GM19025 (cell line): ENCODE data around the gene CXCR4.
"Not testable (repeated sequence)": the region's sequence is repeated elsewhere in the genome, so short reads cannot be mapped to it uniquely, and the experiment has no call there.

Experiments
- ATAC-seq: cut with Tn5 transposase; IDR thresholded peaks from one replicate; pipeline ENCODE4 v1.9.1; 2021; ENCODE audit warnings: mild to moderate bottlenecking, low read depth, moderate library complexity; ENCODE audit not compliant: unreplicated experiment

CXCR4 gene

GRCh38 chr2:136116151-136116812 is 1.7 kb downstream of the CXCR4 start:
- peak; percentile 6 for ATAC-seq

DNA sequence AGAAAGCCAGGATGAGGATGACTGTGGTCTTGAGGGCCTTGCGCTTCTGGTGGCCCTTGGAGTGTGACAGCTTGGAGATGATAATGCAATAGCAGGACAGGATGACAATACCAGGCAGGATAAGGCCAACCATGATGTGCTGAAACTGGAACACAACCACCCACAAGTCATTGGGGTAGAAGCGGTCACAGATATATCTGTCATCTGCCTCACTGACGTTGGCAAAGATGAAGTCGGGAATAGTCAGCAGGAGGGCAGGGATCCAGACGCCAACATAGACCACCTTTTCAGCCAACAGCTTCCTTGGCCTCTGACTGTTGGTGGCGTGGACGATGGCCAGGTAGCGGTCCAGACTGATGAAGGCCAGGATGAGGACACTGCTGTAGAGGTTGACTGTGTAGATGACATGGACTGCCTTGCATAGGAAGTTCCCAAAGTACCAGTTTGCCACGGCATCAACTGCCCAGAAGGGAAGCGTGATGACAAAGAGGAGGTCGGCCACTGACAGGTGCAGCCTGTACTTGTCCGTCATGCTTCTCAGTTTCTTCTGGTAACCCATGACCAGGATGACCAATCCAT is 2.7 kb downstream of the CXCR4 start:
- no peak for ATAC-seq

DNA sequence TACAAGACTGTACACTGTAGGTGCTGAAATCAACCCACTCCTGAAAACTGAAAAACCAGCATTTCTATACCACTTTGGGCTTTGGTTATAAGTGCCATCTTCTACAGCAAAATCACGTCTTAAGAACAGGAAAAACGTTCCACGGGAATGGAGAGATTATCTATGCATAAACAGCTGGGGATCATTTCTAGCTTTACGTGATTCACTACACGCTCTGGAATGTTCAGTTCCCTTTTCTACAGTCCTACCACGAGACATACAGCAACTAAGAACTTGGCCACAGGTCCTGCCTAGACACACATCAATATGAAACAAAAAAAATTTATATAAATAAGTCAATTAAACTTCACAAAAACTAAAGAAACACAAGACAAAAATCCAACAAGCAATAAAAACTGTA is 3.6 kb downstream of the CXCR4 start:
- no peak for ATAC-seq

- no peak for ATAC-seq
Measured at GRCh38 chr2:136113209-136113971, 4.6 kb downstream of the CXCR4 start.

GRCh38 chr2:136112317-136113208 is 5.4 kb downstream of the CXCR4 start:
- ATAC-seq = no peak

GRCh38 chr2:136111711-136112110 is 6.2 kb downstream of the CXCR4 start:
- no peak for ATAC-seq

DNA sequence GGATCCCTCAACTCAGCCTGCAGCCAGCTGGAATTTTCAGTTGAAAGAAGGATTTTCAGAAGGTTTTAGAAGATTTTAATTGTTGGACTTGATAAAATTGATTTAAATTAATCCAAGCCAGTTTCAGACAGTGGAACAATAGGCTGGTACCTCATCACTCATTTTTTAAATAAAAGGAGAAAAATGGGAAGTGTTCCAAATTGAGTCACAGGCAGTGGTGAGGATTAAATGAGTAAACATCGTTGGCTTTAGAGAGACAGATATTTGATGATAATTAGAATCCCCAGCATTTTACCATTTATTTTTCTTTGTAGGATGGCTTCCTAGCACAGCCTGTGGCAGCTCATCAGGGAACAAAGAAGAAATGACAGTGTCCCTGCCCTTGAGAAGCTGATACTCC is 7.4 kb downstream of the CXCR4 start:
- ATAC-seq = no peak

GRCh38 chr2:136108463-136108862 is 9.5 kb downstream of the CXCR4 start:
- ATAC-seq = no peak

DNA sequence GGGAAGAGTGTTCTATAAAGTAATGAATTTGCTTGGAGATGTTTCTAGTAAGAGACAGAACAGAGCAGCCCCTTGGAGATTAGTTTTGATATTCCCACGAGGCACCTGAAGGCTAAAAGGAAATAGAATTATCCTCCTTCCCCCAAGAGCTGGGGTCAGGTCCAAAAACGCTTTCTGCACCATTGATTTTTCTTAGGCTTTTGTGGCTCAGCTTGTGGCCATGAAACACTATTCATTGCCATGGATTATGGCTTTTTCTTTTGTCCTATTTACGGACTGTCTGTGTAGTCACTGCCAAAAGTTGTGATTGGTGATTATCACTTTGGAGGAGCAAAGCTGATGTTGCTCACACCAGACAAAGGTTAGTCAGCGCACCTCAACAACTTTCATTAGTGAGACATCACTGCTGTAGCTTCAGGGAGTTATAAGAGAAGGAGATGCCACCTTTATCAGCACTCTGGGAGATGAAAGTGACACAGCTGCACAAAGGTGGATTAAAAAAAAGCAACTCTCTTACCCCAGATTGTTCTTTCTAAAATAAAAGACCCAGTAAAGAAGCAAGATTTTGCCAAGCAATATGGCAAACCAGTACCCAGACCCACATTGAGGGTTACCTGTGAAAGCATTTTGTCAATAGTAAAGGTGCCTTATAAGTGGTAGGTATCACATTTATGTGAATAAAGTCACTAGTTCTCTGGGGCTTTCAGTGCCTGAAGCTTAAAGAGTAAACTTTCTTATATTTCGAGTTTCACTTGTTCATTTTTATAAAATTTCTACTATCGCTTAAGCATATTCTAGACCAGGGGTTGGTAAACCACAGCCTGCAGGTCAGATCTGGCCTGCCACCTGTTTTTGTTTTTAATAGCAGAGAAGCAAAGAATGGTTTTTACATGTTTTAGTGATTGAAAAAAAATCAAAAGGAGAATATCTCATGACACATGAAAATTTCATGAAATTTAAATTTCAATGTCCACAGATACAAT is 10.6 kb downstream of the CXCR4 start:
- ATAC-seq = no peak

DNA sequence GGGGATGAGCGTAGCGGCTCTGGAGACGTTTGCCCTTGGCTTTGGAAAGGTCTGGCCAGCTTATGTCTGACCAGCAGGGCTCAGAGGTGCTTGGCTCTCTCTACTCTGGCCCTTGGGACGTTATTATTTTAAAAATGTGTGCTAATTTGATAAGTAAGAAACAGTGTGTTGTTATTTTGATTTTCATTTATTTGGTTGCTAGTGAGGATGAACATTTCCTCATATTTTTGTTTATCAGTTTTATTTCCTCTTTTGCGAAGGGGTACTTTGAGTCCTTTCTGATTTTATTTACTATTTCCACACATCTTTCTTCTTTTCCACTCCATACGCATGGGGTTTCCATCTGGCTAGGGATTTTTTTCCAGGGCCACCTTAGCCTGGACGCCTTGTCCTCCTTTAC is 11.4 kb downstream of the CXCR4 start:
- no peak for ATAC-seq

GRCh38 chr2:136104977-136105376 is 13.0 kb downstream of the CXCR4 start:
- ATAC-seq = no peak

DNA sequence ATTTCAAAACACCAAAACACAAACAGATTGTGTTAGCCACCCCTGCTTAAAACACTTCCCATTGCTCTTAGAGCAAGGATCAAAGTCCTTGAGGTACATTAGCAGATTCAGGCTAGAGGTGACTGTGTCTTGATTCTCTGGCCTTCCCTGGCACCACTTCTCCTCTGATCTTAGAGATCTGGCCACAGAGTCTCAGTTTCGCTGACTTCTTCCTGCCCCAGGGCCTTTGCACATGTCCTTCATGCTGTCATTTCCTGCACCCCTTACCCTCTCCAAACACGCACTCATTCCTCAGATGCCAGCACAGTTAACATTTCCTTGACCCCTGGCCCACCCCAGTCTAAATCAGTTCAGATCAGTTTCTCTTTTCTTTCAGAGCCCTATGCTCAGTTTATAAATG is 16.9 kb downstream of the CXCR4 start:
- no peak for ATAC-seq

GRCh38 chr2:136098441-136098840 is 19.5 kb downstream of the CXCR4 start:
- ATAC-seq = no peak

DNA sequence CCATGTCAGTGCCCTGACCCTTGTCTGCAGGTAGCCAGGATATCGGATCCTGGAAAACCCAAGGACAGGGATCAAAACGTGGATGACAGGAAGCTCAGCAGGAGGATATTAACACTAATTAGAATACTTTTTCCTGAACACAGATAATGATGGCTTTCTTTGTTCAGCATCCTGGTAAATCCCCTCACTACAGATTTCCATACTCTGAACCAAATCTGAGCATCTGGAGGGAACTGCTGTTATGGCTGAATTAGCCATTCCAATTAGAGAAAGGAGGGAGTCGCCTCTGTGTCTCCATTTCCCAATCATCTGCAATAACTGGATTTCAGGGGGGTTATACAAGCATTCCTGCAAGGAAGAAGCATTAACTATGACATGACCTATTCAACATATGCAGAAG is 24.4 kb downstream of the CXCR4 start:
- ATAC-seq = no peak

DNA sequence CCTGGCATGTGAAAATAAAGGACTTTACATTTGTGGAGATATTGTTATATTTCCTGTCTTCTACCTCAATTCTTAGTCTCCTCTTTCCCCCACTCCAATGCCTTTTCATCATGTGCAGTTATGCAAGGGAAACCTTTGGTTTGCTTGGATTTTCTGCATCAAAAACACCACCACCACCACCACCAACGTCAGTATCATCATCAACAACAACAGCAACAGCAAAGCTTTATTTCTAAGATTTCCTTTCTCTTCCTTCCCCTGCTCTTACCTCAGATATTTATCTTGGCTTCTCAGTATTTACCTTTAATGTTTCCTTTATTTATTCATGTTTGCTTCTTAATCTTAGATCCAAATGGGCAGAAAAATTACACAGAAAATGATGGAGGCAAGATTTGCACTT is 26.1 kb downstream of the CXCR4 start:
- no peak for ATAC-seq

DNA sequence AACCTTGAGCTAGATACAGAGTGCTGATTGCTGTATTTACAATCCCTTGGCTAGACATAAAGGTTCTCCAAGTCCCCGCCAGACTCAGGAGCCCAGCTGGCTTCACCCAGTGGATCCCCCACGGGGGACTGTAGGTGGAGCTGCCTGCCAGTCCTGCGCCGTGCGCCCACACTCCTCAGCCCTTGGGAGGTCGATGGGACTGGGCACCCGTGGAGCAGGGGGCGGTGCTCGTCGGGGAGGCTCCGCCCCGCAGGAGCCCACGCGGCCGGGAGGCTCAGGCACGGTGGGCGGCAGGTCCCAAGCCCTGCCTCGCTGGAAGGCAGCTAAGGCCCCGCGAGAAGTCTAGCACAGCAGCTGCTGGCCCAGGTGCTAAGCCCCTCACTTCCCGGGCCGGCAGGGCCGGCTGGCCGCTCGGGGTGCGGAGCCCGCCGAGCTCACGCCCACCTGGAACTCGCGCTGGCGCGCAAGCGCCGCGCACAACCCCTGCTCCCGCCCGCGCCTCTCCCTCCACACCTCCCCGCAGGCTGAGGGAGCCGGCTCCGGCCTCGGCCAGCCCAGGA is 30.0 kb downstream of the CXCR4 start:
- ATAC-seq = not testable (repeated sequence)

DNA sequence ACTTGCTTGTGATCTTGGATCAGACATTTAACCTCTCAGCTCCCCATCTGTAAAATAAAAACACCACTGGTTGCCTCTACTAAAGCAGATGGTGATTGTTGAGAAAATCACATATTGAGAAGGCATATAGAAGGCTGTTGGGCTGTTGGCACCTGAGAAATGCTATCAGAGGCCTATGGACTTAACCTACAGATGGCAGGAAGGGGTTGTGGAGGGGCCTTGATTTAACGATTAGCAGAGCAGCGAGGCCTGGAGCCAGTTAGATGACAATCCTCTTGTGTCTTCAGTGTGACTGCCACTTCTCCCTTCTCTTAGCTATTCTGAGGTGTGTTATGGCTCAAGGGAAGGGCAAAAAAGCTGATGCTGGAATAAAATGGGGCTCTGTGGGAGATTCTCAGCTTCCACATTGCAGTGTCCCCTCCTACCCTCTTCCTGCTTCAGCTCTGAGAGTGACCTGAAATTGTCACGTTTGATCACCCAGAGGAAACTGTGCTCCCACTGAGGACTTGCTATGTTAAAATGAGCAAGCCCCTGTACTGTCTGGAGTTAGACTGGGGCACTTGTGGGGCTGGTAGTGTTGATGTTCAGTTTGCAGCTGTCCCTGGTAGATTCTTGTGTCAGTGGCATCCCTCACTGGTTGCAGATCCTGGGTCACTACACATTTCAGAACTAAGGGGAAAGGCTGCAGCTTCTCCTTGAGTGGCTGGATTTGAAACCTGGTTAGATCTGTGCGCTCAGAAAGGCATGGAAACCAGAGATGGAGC is 31.5 kb downstream of the CXCR4 start:
- no peak for ATAC-seq

DNA sequence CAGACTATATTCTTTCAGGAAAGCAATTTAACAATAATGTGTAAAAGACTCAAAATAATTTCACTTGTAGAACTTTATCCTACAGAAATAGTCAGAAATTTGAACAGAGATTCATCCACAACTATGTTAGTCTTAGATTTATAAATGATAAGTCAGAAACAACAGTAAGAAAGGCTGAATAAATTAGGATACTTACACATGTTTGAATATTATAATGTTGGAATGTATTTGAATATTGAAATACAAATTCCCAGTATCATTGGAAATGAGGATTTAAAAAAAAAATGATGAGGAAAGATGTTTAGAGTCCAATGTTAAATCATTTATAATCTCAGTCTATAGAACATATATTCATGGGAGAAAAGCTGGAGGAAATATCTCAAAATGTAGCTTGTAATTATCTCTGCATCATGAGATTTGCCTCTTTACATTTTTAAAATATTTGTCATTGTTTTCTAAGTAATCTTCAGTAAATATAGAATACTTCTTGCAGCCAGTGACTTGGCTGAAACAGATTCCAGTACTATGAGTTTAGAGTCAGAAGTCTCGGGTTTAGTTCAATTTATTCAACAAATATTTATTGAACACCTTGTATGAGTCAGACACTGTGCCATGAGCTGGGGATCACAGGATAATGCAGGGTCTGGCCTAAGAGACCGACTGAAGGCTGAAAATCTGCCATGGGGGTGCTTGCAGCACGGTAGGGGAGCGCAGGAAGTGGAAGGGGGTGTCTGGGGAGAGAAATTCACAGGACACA is 32.3 kb downstream of the CXCR4 start:
- no peak for ATAC-seq
